PFSK-1 (cell line): Measurements from ENCODE around the gene PCBD1.

Source experiments
- FOXP2 ChIP-seq: optimal IDR thresholded peaks from 2 replicates; pipeline ENCODE3; 2011; ENCODE audit warnings: borderline replicate concordance, control low read depth, inconsistent platforms; ENCODE audit not compliant: insufficient read depth; ENCODE audit errors: extremely low read length, extremely low read depth
- POLR2AphosphoS5 ChIP-seq: IDR thresholded peaks from 2 replicates; pipeline ENCODE4 v1.6.1; 2012; ENCODE audit warnings: low read depth, mild to moderate bottlenecking, control low read depth, low read length, moderate library complexity
- SIN3A ChIP-seq: IDR thresholded peaks from 2 replicates; pipeline ENCODE4 v1.6.1; 2012; ENCODE audit warnings: mild to moderate bottlenecking, low read length, moderate library complexity, borderline replicate concordance; ENCODE audit not compliant: insufficient read depth
- TAF1 ChIP-seq: IDR thresholded peaks from 2 replicates; pipeline ENCODE4 v1.6.1; 2012; ENCODE audit warnings: low read length, control low read depth, borderline replicate concordance; ENCODE audit not compliant: insufficient read depth
- TF ChIP-seq, protein P1 (sequence below), 2 experiments: IDR thresholded peaks; 2 replicates each; pipeline versions ENCODE4 v1.6.1 to v1.8.0; 2011 to 2012; ENCODE audit warnings: low read depth in 2 of 2, low read length in 2 of 2, control low read depth in 1 of 2, inconsistent platforms in 1 of 2, mild to moderate bottlenecking in 1 of 2, moderate library complexity in 1 of 2; ENCODE audit not compliant: insufficient read depth in 1 of 2

The PCBD1 gene

DNA sequence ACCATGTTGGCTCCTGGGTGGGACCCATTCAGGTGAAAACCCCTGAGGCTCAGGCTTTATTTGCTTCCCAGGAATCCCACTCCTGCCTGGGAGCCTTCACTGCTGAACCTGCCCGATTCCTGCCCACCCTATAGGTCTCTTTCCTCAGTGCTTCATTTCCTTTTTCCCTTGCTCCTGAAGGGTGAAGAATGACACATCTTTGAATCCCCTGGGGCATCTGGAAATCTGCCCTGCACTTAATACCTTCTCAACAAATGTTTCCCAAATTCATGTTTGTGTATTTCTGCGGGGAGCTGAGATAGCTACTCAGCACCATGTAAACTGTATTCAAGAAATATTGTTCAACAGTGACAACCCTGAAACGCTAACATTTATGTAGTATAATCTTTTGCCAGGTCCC is 10.3 kb upstream of the PCBD1 start:
- TF ChIP-seq, protein P1, sequence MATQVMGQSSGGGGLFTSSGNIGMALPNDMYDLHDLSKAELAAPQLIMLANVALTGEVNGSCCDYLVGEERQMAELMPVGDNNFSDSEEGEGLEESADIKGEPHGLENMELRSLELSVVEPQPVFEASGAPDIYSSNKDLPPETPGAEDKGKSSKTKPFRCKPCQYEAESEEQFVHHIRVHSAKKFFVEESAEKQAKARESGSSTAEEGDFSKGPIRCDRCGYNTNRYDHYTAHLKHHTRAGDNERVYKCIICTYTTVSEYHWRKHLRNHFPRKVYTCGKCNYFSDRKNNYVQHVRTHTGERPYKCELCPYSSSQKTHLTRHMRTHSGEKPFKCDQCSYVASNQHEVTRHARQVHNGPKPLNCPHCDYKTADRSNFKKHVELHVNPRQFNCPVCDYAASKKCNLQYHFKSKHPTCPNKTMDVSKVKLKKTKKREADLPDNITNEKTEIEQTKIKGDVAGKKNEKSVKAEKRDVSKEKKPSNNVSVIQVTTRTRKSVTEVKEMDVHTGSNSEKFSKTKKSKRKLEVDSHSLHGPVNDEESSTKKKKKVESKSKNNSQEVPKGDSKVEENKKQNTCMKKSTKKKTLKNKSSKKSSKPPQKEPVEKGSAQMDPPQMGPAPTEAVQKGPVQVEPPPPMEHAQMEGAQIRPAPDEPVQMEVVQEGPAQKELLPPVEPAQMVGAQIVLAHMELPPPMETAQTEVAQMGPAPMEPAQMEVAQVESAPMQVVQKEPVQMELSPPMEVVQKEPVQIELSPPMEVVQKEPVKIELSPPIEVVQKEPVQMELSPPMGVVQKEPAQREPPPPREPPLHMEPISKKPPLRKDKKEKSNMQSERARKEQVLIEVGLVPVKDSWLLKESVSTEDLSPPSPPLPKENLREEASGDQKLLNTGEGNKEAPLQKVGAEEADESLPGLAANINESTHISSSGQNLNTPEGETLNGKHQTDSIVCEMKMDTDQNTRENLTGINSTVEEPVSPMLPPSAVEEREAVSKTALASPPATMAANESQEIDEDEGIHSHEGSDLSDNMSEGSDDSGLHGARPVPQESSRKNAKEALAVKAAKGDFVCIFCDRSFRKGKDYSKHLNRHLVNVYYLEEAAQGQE (IDR thresholded peaks at IDR 0.05; ENCODE audit: insufficient read depth in 1 of 2, low read depth in 2 of 2, low read length in 2 of 2), result no peak
- TF ChIP-seq SIN3A (no peak), TAF1 (no peak), FOXP2 (no peak), POLR2AphosphoS5 (no peak)

DNA sequence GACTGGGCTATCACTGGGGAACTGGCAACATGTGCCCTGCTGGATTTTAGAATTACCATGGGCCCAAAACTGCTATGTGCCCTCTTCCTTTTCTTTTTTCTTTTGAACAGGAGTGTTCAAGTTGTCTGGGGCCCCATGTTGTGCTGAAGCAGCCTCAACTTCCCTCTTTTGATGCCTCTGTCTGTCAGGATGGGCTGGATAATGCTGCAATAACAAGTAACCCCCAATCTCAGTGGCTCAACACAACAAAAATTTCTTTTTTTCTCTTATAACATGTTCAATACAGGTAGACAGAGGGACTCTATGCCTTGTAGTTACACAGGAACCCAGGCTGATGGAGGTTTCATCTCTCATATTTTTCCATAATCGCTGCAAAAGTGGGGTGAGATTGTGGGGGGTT is 8.2 kb upstream of the PCBD1 start:
- TF ChIP-seq TAF1 (no peak), FOXP2 (no peak), POLR2AphosphoS5 (no peak), SIN3A (no peak)
- TF ChIP-seq, protein P1 (IDR thresholded peaks at IDR 0.05; ENCODE audit: insufficient read depth in 1 of 2, low read depth in 2 of 2, low read length in 2 of 2), result no peak

DNA sequence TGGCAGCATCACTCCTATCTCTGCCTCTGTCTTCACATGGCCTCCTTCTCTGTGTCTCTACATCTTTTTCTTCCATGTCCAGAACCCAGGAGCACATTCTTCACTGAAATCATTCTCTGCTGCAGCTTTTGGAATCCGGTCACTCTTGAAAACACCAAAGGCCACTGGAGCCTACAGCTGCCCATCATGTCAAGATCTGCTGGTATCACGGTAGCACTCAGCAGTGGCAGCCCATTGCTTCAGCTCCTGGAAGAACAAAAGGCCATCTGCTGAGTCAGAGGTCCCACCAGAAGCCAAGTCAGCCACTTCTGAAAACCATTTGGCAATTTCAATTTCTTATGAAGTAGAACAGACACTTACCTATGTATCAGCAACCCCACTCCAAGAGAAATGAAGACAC is 6.1 kb upstream of the PCBD1 start:
- no peak for TF ChIP-seq TAF1
- TF ChIP-seq, protein P1 (IDR thresholded peaks at IDR 0.05; ENCODE audit: insufficient read depth in 1 of 2, low read depth in 2 of 2, low read length in 2 of 2), result no peak
- no peak for TF ChIP-seq SIN3A
- no peak for TF ChIP-seq POLR2AphosphoS5
- TF ChIP-seq FOXP2, result no peak

DNA sequence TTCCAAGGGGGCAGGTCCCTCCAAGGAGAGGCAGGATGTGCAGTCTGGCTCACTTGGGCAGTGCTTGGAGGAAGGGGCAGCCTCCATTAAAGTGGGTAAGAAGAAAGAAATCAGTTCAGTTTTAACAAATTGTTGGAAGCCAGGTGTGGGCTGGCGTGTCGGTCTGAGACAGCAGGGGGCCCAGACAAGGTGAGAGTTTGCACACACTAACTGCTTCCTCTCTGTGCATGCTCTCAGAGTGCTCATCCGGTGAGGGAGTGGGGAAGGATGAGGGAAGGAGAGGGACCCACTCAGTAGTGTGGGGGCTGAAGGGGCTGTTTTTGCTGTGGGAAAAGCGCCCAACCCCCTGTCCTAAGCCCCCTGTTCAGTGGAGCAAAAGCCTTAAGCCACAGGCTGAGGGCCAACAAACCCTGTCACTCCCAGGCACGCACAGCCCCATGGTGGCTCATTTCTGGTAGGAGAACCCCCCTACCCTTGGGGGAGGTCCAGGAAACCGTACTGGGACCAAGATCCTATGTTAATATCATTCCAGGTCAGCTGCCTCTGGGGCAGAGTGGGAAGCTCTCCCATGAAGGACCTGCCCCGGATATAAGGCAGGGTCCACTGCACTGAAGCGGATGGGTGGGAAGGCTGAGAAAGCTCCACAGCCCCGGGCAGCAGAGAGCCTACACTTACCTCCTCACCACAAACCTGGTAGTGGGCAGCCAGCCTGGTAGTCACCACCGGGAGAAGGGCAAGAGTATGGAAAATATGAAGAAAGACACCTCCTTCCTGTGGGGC is 5.1 kb upstream of the PCBD1 start:
- TF ChIP-seq SIN3A (no peak), TAF1 (no peak), POLR2AphosphoS5 (no peak), FOXP2 (no peak)
- TF ChIP-seq, protein P1 (IDR thresholded peaks at IDR 0.05; ENCODE audit: insufficient read depth in 1 of 2, low read depth in 2 of 2, low read length in 2 of 2), result no peak

DNA sequence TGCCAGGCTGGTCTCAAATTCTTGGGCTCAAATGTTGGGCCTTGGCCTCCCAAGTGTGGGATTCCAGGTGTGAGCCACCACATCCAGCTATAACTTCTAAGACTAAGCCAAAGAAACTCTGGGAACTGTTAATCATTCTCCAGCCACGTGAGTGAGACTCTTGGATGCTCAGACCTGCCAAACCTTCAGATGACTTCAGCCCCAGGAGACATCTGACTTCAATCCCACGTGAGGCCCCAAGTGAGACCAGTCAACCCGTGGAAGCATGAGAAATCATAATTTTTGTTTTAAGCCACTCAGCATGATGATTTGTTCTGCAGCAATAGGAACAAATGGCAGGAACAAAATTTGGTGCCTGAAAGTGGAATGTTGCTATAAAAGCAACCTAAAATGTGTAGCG is 4.3 kb upstream of the PCBD1 start:
- TF ChIP-seq SIN3A (no peak), FOXP2 (no peak), TAF1 (no peak), POLR2AphosphoS5 (no peak)
- TF ChIP-seq, protein P1 (IDR thresholded peaks at IDR 0.05; ENCODE audit: insufficient read depth in 1 of 2, low read depth in 2 of 2, low read length in 2 of 2), result no peak
